ENCODE measurements around the gene TM9SF4. TPM values are rescaled to one million over a fixed set of nuclear protein-coding genes. Genes with fewer than 3 reads are reported as not detected.

TM9SF4 gene
- total RNA-seq, 4 donors from 2014 or later: 19.9 to 34.4 (median 25.2) TPM

DNA sequence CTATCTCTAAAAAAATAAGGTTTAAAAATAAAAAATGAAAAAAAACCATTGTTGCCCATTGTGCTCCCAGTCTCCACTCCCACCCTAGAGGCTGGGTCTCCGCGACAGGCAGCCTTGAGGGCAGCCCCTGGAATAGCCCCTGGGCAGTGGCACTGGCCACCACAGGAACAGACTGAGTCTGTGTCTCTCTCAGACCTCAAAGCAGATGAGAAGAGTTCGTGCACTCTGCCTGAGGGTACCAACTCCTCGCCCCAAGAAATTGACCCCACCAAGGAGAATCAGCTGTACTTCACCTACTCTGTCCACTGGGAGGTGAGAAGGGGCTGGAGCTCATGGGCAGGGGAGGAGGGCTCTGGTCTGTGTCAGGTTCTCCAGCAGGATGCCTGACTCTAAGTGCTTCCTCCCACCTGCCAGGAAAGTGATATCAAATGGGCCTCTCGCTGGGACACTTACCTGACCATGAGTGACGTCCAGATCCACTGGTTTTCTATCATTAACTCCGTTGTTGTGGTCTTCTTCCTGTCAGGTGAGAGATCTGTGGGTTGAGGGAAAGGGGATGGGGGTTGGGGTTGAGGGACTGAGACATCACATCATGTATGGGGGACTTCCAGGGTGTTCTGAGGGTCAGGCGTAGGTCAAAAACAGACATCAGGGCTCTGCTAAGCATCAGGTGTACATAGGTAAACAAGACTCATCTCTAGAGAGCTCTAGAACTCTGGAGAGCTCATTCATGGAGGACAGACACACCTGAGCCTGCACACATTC lies 35.6 kb downstream of the TM9SF4 start:
- no peak for DNase-seq (ENCODE audit: extremely low spot score)
- no peak for TF ChIP-seq CTCF (IDR thresholded peaks at IDR 0.05)
- no peak for TF ChIP-seq POLR2A (IDR thresholded peaks at IDR 0.05; ENCODE audit: low read depth)
- no peak for TF ChIP-seq EP300 (IDR thresholded peaks at IDR 0.05)
- no peak for TF ChIP-seq POLR2AphosphoS5 (IDR thresholded peaks at IDR 0.05)
- Histone ChIP-seq H3K4me1 (no peaks in the 10 kb centered on the region), H3K36me3 (peaks cover 89 to 96% (median 92%) of the 10 kb centered on the region in 4 donors), H3K4me3 (no peak overlapping the region), H3K9me3 (no peaks in the 10 kb centered on the region), H3K27me3 (no peaks in the 10 kb centered on the region), H3K27ac (replicated peaks in 1 of 4) (no peak overlapping the region)
- intact Hi-C loops (cut with DNase I): no loop called here
- WGBS: 95% methylated on average over 8 of the region's 8 CpGs

- Histone ChIP-seq H3K4me1 (peaks cover 2 to 4% (median 2%) of the 10 kb centered on the region in 4 donors), H3K9me3 (no peaks in the 10 kb centered on the region), H3K36me3 (peaks cover 89 to 99% (median 92%) of the 10 kb centered on the region in 4 donors), H3K27me3 (no peaks in the 10 kb centered on the region), H3K4me3 (no peak overlapping the region), H3K27ac (replicated peaks in 1 of 4) (no peak overlapping the region)
- no peak for TF ChIP-seq POLR2AphosphoS5 (IDR thresholded peaks at IDR 0.05)
- no peak for TF ChIP-seq POLR2A (IDR thresholded peaks at IDR 0.05; ENCODE audit: low read depth)
- no peak for TF ChIP-seq CTCF (IDR thresholded peaks at IDR 0.05)
- no peak for TF ChIP-seq EP300 (IDR thresholded peaks at IDR 0.05)
- intact Hi-C loops (cut with DNase I): no loop called here
- 63% methylated on average over 1 of the region's 8 CpGs for WGBS
- no peak for DNase-seq (ENCODE audit: extremely low spot score)
Measured at GRCh38 chr20:32149566-32150170, 40.2 kb downstream of the TM9SF4 start.

- no peak for DNase-seq (ENCODE audit: extremely low spot score)
- no peaks in the 10 kb centered on the region for H3K9me3 ChIP-seq
- no peak overlapping the region for H3K27ac ChIP-seq (replicated peaks in 1 of 4)
- peaks cover 9 to 11% (median 9%) of the 10 kb centered on the region in 4 donors for H3K4me1 ChIP-seq
- TF ChIP-seq CTCF (IDR thresholded peaks at IDR 0.05) (no peak), POLR2A (IDR thresholded peaks at IDR 0.05; ENCODE audit: low read depth) (no peak), EP300 (IDR thresholded peaks at IDR 0.05) (no peak), POLR2AphosphoS5 (IDR thresholded peaks at IDR 0.05) (no peak)
- H3K36me3 ChIP-seq: peaks cover 82 to 99% (median 89%) of the 10 kb centered on the region in 4 donors
- 94% methylated on average over 10 of the region's 10 CpGs for WGBS
- intact Hi-C loops (cut with DNase I): no loop called here
- H3K4me3 ChIP-seq: no peak overlapping the region
- no peaks in the 10 kb centered on the region for H3K27me3 ChIP-seq
Measured at GRCh38 chr20:32150291-32150848, 40.9 kb downstream of the TM9SF4 start.

GRCh38 chr20:32152421-32153155 lies 43.1 kb downstream of the TM9SF4 start:
- intact Hi-C loops (cut with DNase I): no loop called here
- Histone ChIP-seq H3K27ac (replicated peaks in 1 of 4) (no peak overlapping the region), H3K36me3 (peaks cover 71 to 89% (median 78%) of the 10 kb centered on the region in 4 donors), H3K27me3 (no peaks in the 10 kb centered on the region), H3K4me1 (peaks cover 13 to 15% (median 14%) of the 10 kb centered on the region in 4 donors), H3K9me3 (no peaks in the 10 kb centered on the region), H3K4me3 (no peak overlapping the region)
- DNase-seq (ENCODE audit: extremely low spot score): no peak
- WGBS: 81% methylated on average over 6 of the region's 6 CpGs
- TF ChIP-seq POLR2AphosphoS5 (IDR thresholded peaks at IDR 0.05) (no peak), CTCF (IDR thresholded peaks at IDR 0.05) (no peak), POLR2A (IDR thresholded peaks at IDR 0.05; ENCODE audit: low read depth) (no peak), EP300 (IDR thresholded peaks at IDR 0.05) (no peak)

Data from esophagus muscularis mucosa (tissue), 4 donors.